H4 (cell line): ENCODE data around the gene SCG2. TPM values are rescaled to one million over a fixed set of nuclear protein-coding genes. Genes with fewer than 3 reads are reported as not detected.

Source experiments
- DNase-seq: peaks from one replicate; pipeline ENCODE4 v3.0.0-alpha.2; 2015; ENCODE audit warnings: low spot score
- total RNA-seq: library from RNA; depleted of rRNA; stranded (reverse); fragments of >200 nt; shearing (Covaris generic); gene quantifications from 2 replicates; pipeline ENCODE4 v1.2.3, GENCODE V29; 2014; rRNA removed

The SCG2 gene, protein sequence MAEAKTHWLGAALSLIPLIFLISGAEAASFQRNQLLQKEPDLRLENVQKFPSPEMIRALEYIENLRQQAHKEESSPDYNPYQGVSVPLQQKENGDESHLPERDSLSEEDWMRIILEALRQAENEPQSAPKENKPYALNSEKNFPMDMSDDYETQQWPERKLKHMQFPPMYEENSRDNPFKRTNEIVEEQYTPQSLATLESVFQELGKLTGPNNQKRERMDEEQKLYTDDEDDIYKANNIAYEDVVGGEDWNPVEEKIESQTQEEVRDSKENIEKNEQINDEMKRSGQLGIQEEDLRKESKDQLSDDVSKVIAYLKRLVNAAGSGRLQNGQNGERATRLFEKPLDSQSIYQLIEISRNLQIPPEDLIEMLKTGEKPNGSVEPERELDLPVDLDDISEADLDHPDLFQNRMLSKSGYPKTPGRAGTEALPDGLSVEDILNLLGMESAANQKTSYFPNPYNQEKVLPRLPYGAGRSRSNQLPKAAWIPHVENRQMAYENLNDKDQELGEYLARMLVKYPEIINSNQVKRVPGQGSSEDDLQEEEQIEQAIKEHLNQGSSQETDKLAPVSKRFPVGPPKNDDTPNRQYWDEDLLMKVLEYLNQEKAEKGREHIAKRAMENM
- total RNA-seq, result 0.62 and 1.1 TPM in 2 replicates

GRCh38 chr2:223601932-223602666 is at the start of gene SCG2:
TSS of gene SCG2 (minus strand) at chr2:223602361. CDS start at chr2:223599282, 3,079 bp downstream.
- DNase-seq, result peak; percentile 83

DNA sequence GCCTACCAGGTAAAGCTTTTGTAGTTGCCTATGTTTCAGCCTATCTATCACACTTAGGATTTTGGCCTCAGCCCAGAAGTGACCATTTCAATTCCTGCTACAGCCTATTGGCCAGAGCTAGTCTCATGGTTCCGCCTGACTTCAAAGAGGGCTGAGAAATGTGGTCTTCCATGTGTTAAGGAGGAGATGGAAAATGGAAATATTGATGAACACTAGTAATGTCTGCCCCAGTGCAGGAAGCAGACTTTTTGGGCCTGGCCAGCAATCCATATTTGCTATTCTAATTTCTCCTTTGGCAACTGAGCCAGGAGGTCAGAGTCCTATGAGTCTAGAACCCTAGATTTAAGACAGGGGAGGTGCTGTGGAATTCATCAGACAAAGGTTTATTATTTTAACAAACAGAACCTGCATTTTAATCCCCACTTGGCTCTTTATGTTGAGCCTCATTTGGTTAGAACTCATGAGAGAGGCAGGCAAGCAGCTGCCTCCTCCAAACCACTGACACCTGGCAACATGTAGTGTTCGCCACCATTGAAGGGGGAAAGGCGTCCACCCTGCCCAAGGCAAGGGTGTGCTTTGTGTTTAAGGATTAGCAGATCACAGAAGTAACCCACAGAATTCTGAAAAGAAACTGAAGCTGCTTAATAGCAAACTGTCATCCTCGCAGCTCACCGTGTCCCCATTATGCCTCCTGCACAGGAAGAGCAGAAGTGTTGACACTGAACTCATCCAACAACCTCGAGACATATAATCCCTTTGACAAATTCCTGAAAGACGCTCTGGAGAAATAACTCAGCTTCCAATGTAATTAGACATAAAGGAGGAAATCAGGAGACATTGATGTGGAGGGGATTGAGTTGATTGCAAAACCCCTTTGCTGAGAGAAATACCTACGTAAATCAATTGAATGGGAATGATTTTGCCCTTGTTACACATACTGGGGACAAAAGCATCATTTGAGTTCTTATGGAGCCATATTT is 47.7 kb upstream of the SCG2 start:
- DNase-seq, result no peak

DNA sequence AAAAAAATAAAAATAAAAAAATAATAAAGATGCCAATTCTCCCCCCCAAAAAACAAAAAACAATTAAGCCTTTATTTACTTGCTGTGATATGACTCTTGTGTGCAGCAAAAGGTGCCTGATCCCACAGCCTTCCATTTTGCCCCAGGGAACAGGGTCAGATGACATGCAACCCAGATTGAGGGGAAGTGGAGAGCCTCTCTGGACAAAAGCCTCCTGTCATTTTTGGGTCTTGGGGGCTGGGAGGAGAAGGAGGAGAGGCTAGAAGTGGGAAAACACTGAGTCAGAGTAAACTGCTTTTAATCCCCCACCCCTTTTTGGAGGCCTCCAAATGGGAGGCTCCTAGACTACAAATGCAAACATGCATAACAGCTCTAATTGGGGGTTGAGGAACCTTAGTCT is 46.6 kb upstream of the SCG2 start:
- DNase-seq, result no peak

- no peak for DNase-seq
These were observed 45.2 kb upstream of the SCG2 start for GRCh38 chr2:223647258-223647952.

DNA sequence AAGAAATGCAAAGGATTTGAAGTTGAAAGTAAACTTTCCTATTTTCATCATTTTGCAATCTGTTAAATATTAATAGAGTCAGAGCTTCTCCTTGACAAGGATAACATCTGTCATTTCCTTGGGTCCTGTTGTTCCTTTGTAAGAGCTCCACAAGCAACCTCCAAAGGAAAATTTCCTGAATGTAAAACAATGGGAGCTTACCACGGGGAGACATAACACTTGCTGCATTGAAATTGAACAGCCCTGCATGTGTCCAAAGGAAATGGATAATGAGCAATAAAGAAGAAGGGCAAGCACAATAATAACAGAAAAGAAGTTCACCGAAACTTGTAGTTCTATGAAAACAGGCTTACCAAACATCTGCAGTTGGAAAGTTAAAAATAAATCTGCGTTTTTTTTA is 42.0 kb upstream of the SCG2 start:
- no peak for DNase-seq

- peak; percentile 21 for DNase-seq
These were observed 41.1 kb upstream of the SCG2 start for GRCh38 chr2:223643309-223643708.

- no peak for DNase-seq
These were observed 40.3 kb upstream of the SCG2 start for GRCh38 chr2:223642506-223642905.

- DNase-seq, result peak; percentile 76
These were observed 38.9 kb upstream of the SCG2 start for GRCh38 chr2:223641082-223641481.

DNA sequence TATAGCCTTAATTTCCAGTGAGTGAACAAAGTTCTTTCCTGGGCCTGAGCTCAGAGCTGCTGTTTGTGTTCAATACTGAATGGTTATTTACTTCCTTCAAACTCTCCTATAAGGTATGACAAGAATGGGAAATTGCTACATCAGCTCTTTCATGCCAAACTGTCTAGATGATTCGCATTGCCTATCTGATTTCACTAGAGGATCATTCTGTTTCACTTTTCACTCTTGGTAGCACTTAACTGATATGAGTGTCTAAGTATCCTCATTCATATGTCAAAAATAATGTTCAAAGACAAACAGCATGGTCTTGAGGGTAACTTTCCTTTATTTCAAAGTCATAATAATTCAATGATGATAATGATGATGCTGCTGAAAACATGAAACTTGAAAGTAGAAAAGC is 32.9 kb upstream of the SCG2 start:
- no peak for DNase-seq

- DNase-seq, result no peak
These were observed 32.1 kb upstream of the SCG2 start for GRCh38 chr2:223634238-223634637.

DNA sequence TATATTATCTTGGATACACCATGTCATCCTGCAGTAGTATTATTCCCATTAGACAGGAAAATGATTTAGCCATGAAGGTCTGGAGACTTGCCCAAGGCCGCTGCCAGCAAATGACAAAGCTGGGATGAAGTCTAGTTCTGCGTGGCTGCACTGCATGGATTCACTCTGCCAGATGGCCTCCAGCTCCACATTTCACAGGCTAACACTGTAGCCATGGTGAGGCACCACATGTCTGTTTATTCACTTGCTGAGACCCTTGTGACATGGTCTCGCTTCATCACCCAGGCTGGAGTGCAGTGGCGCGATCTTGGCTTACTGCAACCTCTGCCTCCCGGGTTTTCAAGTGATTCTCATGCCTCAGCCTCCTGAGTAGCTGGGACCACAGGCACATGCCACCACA is 31.5 kb upstream of the SCG2 start:
- DNase-seq, result no peak

DNA sequence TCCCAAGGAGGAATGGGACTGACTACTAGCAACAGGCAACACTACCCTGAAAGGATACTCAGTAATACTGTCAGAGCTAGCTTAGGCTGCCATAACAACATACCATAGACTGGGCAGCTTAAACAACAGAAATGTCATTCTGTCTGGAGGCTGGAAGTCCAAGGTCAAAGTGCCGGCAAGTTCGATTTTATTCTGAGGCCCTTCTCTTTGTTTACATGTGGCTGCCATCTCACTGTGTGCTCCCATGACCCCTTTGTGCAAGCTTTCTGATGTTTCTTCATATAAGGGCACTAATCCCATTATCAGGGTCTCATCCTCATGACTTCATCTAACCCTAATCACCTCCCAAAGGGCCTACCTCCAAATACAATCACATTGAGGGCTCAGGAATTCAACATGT is 30.7 kb upstream of the SCG2 start:
- DNase-seq, result no peak

- peak; percentile 91 for DNase-seq
These were observed 24.6 kb upstream of the SCG2 start for GRCh38 chr2:223626716-223627115.

DNA sequence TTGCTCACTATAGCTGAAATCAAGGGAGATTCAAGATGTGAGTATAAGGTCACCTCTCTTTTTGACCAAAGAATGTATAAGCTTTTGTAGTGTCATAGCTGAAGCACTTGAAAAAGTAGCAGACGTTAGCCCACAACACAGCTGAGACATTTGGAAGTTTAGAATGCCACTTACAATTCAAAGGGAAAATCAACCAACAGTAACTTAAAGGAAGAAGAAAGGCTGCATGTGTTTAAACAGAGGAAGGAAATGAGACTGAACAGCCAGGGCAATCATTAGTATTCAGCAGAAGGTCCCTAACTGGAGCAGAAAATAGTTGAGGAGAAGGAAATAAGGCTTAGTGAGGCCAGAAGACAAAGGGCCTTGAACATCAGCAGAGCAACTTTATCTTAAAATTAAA is 23.5 kb upstream of the SCG2 start:
- no peak for DNase-seq

DNA sequence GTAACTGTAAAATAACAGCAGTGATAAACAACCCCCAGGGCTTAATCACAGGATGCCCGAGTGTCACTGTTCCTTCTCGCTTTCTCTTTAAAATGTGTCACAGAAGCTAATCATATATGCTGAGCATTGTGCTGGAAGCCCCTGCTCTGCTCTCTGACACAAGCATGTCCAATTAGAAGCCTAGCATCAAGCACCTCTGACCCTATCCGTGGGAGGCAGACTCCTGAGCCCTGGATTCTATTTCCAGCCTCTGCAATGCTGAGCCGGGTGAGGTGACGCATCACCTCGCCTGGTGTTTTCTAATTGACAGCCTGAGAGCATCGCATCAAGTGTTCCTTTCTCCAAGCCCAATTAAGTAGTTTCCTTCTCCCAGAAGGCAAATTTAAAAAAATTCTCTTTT is 19.7 kb upstream of the SCG2 start:
- DNase-seq, result no peak

DNA sequence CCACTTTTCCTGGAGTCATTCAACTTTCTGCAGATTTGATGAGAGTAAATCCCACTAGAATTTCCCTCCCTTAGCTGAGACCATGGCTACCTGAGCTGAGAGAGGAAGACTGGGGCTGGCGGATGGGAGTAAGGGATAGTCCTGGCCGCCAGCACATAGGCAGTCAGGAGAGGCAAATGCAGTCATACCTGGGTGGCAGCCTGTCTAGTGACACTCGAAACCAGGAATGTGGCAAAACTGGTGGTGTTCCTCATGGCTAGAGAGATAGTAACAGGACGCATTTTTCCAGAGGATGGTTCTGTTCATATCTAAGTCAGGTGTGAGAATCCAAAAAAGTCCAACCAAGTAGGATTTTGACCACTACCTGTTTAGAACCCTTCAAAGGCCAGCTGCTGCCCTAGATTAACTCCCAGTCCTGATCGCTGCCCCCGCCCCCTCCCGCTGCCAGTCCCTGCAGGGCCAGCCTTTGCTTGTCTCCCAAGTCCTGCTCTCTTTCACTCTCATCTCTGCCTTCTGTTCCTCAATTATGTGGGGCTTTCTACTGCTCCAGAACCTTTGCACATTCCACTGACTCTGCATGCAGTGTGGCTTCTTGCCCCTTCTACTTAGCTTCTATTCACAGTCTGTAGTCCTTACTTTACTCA is 17.4 kb upstream of the SCG2 start:
- DNase-seq, result no peak

GRCh38 chr2:223618172-223619035 is 16.2 kb upstream of the SCG2 start:
- no peak for DNase-seq

DNA sequence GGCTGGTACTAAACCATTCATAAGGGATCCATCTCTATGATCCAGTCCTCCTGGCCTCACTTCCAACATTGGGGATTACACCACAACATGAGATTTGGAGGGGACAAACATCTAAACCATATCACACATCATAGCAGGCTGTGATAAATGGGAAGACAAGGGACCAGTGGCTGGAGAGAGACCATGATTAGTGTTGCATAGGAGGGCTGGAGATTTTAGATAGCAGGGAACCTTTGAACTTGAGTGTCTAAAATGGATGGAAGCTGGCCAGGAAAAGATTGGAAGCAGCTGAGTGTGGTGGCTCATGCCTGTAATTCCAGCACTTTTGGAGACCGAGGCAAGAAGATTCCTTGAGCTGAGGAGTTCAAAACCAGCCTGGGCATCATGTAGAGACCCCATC is 12.4 kb upstream of the SCG2 start:
- DNase-seq, result no peak
